ENCODE results near the gene SALL2. TPM values are rescaled to one million over a fixed set of nuclear protein-coding genes. Genes with fewer than 3 reads are reported as not detected.

SALL2 gene
- total RNA-seq, 1 experiment from 2014 or later, result 239 TPM

DNA sequence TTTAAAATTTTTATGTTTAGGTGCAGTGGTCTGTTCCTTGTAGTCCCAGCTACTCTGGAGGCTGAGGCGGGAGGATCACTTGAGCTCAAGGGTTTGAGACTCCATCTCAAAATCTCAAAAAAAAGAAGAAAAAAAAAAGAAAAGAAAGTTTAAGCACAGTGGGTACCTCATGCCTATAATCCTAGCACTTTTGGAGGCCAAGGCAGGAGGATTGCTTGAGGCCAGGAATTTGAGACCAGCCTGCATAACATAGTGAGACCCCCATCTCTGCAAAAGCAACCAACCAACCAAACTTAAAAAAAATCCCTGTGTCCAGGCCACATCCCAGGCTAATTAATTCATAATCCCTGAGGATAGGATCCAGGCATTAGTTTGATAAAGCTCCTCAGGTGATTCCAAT is 3.4 kb upstream of the SALL2 start:
- POLR2A ChIA-PET, result interaction anchor here (0.5 to 1.4 kb wide), 2 partner anchors 20 to 27 kb away, joined by 4 to 6 read pairs; no protein-coding TSS in a partner anchor
- ATAC-seq (no peak), DNase-seq (ENCODE audit: low spot score) (no peak)
- CTCF ChIA-PET, result interaction anchor here (1.0 to 4.5 kb wide), 3 partner anchors 12 to 31 kb away, joined by 4 to 60 read pairs (median 4); no protein-coding TSS in a partner anchor
- H3K4me3 Mint-ChIP-seq, result peak overlapping the region; percentile 41; the same call in 1 of the 2 replicates
- H3K9me3 Mint-ChIP-seq, result no peaks in the 10 kb centered on the region
- TF ChIP-seq GTF2I (CRISPR knock-in tag; conservative IDR thresholded peaks at IDR 0.05) (0 out of 2 replicates have a peak, but pooled peaks have one; percentile 33), ZNF671 (CRISPR knock-in tag; IDR thresholded peaks at IDR 0.05) (no peak), ETV6 (CRISPR knock-in tag; IDR thresholded peaks at IDR 0.05) (no peak)
- TF ChIP-seq, protein P1, sequence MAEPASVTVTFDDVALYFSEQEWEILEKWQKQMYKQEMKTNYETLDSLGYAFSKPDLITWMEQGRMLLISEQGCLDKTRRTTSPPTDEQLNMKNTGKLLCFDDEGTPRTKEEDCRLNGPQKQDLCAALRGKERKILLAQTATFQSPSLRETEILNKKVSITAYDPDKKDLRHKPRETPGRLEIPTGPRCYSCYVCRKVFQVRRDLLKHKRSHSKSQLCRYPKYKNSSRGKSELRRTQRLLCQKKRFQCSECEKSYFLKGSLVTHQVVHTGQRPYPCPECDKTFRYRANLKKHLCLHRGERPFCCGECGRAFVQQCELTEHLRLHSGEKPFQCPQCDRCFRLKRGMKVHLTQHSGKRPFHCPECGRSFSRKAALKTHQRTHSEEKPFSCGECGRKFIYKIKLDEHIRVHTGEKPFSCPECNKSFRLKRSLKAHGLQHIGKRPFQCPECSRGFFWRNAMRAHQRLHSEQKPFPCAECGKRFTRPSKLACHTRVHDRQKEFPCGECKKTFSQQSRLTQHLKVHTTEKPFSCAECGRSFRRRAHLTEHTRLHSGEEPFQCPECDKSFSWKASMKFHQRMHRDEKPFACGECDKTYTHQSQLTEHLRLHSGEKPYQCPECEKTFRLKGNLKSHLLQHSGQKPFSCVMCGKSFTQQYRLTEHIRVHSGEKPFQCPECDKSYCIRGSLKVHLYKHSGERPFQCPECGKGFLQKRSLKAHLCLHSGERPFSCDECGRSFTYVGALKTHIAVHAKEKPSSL (CRISPR knock-in tag; conservative IDR thresholded peaks at IDR 0.05), result no peak
- H3K36me3 Mint-ChIP-seq, result peaks cover 25% of the 10 kb centered on the region
- no peaks in the 10 kb centered on the region for H3K27me3 Mint-ChIP-seq (ENCODE audit: low read depth)
- H3K4me1 Mint-ChIP-seq, result peaks cover 71% of the 10 kb centered on the region
- H3K27ac Mint-ChIP-seq, result peak overlapping the region; percentile 99

- POLR2A ChIA-PET, result interaction anchor here (0.5 to 4.5 kb wide), 4 partner anchors 7 to 28 kb away, joined by 4 to 76 read pairs (median 29); partner anchors contain the start of gene METTL3
- CTCF ChIA-PET, result interaction anchor here (1.0 to 4.5 kb wide), 5 partner anchors 9 to 30 kb away, joined by 4 to 60 read pairs (median 21); partner anchors contain the start of gene METTL3
- DNase-seq (ENCODE audit: low spot score), result no peak
- Mint-ChIP-seq H3K27me3 (ENCODE audit: low read depth) (no peaks in the 10 kb centered on the region), H3K9me3 (no peaks in the 10 kb centered on the region), H3K27ac (peak overlapping the region; percentile 99), H3K4me1 (peaks cover 72% of the 10 kb centered on the region), H3K4me3 (peak overlapping the region; percentile 97), H3K36me3 (peaks cover 33% of the 10 kb centered on the region)
- ATAC-seq, result no peak
- no peak for TF ChIP-seq ZNF532 (CRISPR knock-in tag; IDR thresholded peaks at IDR 0.05; ENCODE audit: borderline replicate concordance)
- TF ChIP-seq HMGA2 (CRISPR knock-in tag; IDR thresholded peaks at IDR 0.05), result no peak
- TF ChIP-seq ZNF423 (CRISPR knock-in tag; IDR thresholded peaks at IDR 0.05), result no peak
- TF ChIP-seq ETV6 (CRISPR knock-in tag; IDR thresholded peaks at IDR 0.05), result no peak
- TF ChIP-seq ZBTB21 (CRISPR knock-in tag; IDR thresholded peaks at IDR 0.05; ENCODE audit: borderline replicate concordance), result 0 out of 2 replicates have a peak, but pooled peaks have one; percentile 27
- no peak for TF ChIP-seq CDX4 (CRISPR knock-in tag; IDR thresholded peaks at IDR 0.05; ENCODE audit: borderline replicate concordance)
- TF ChIP-seq ELF4 (CRISPR knock-in tag; IDR thresholded peaks at IDR 0.05; ENCODE audit: low read depth), result no peak
- TF ChIP-seq PRDM15 (CRISPR knock-in tag; IDR thresholded peaks at IDR 0.05), result peak; percentile 72
These were observed 2.5 kb upstream of the SALL2 start for GRCh38 chr14:21528381-21529348.
